ENCODE measurements around the gene TSPAN9.
"Not testable (repeated sequence)": the region's sequence is repeated elsewhere in the genome, so short reads cannot be mapped to it uniquely, and the experiment has no call there.

TSPAN9 gene

GRCh38 chr12:3061059-3061458, 16.1 kb upstream of the TSPAN9 start:
- no peak for TF ChIP-seq EZH2phosphoT487 (conservative IDR thresholded peaks at IDR 0.05; ENCODE audit: low read length)
- no peak for TF ChIP-seq CTCF (IDR thresholded peaks at IDR 0.05; ENCODE audit: insufficient read depth, low read length, poor library complexity, severe bottlenecking)
- H3K4me2 ChIP-seq (ENCODE audit: low read depth, low read length, poor library complexity, severe bottlenecking), result no peak overlapping the region
- no peak overlapping the region for H3K4me3 ChIP-seq (ENCODE audit: insufficient read depth, low read length, poor library complexity, severe bottlenecking)
- no peak overlapping the region for H2AFZ ChIP-seq (ENCODE audit: low read depth, low read length, severe bottlenecking)
- no peaks in the 10 kb centered on the region for H3K9me2 ChIP-seq (replicated peaks; ENCODE audit: insufficient read depth, low read length)
- no peaks in the 10 kb centered on the region for H3K79me2 ChIP-seq (ENCODE audit: insufficient read depth, low read length)
- no peak overlapping the region for H3K9ac ChIP-seq (ENCODE audit: low read length)
- H3K36me3 ChIP-seq (ENCODE audit: low read length), result no peaks in the 10 kb centered on the region
- no peaks in the 10 kb centered on the region for H4K20me1 ChIP-seq (ENCODE audit: low read depth, low read length)
- H3K27ac ChIP-seq (ENCODE audit: low read depth, low read length), result no peak overlapping the region
- no peaks in the 10 kb centered on the region for H3F3A ChIP-seq (ENCODE audit: insufficient read depth)
- H3K27me3 ChIP-seq (ENCODE audit: low read length), result no peaks in the 10 kb centered on the region; the same call in 1 of the 2 replicates
- peaks cover 4% of the 10 kb centered on the region; the same call in 1 of the 2 replicates for H3K9me3 ChIP-seq (ENCODE audit: insufficient read depth, low read length)

- Histone ChIP-seq H3K9me3 (ENCODE audit: insufficient read depth, low read length) (peaks cover 4% of the 10 kb centered on the region; the same call in 1 of the 2 replicates), H3F3A (ENCODE audit: insufficient read depth) (no peaks in the 10 kb centered on the region), H4K20me1 (ENCODE audit: low read depth, low read length) (no peaks in the 10 kb centered on the region), H3K79me2 (ENCODE audit: insufficient read depth, low read length) (no peaks in the 10 kb centered on the region), H2AFZ (ENCODE audit: low read depth, low read length, severe bottlenecking) (no peak overlapping the region), H3K9ac (ENCODE audit: low read length) (no peak overlapping the region), H3K27me3 (ENCODE audit: low read length) (no peaks in the 10 kb centered on the region; the same call in 1 of the 2 replicates), H3K4me3 (ENCODE audit: insufficient read depth, low read length, poor library complexity, severe bottlenecking) (no peak overlapping the region), H3K4me2 (ENCODE audit: low read depth, low read length, poor library complexity, severe bottlenecking) (no peak overlapping the region), H3K36me3 (ENCODE audit: low read length) (no peaks in the 10 kb centered on the region), H3K9me2 (replicated peaks; ENCODE audit: insufficient read depth, low read length) (no peaks in the 10 kb centered on the region), H3K27ac (ENCODE audit: low read depth, low read length) (no peak overlapping the region)
- TF ChIP-seq CTCF (IDR thresholded peaks at IDR 0.05; ENCODE audit: insufficient read depth, low read length, poor library complexity, severe bottlenecking) (no peak), EZH2phosphoT487 (conservative IDR thresholded peaks at IDR 0.05; ENCODE audit: low read length) (no peak)
Measured at GRCh38 chr12:3061501-3062215, 15.5 kb upstream of the TSPAN9 start.

GRCh38 chr12:3065300-3065699, 11.9 kb upstream of the TSPAN9 start:
- TF ChIP-seq CTCF (IDR thresholded peaks at IDR 0.05; ENCODE audit: insufficient read depth, low read length, poor library complexity, severe bottlenecking) (no peak), EZH2phosphoT487 (conservative IDR thresholded peaks at IDR 0.05; ENCODE audit: low read length) (no peak)
- no peak overlapping the region for H3K27ac ChIP-seq (ENCODE audit: low read depth, low read length)
- no peaks in the 10 kb centered on the region for H3K36me3 ChIP-seq (ENCODE audit: low read length)

GRCh38 chr12:3065846-3066245, 11.3 kb upstream of the TSPAN9 start:
- H3K4me2 ChIP-seq (ENCODE audit: low read depth, low read length, poor library complexity, severe bottlenecking); H3K79me2 ChIP-seq (ENCODE audit: insufficient read depth, low read length); H4K20me1 ChIP-seq (ENCODE audit: low read depth, low read length); H3F3A ChIP-seq (ENCODE audit: insufficient read depth); H3K4me3 ChIP-seq (ENCODE audit: insufficient read depth, low read length, poor library complexity, severe bottlenecking); H3K9me3 ChIP-seq (ENCODE audit: insufficient read depth, low read length); H3K9ac ChIP-seq (ENCODE audit: low read length); H2AFZ ChIP-seq (ENCODE audit: low read depth, low read length, severe bottlenecking); H3K36me3 ChIP-seq (ENCODE audit: low read length); H3K9me2 ChIP-seq (replicated peaks; ENCODE audit: insufficient read depth, low read length); H3K27me3 ChIP-seq (ENCODE audit: low read length); H3K27ac ChIP-seq (ENCODE audit: low read depth, low read length): not testable (repeated sequence)

More at GRCh38 chr12:3065300-3065699, 11.9 kb upstream of the TSPAN9 start:
- peaks cover 4% of the 10 kb centered on the region; the same call in 1 of the 2 replicates for H3K9me3 ChIP-seq (ENCODE audit: insufficient read depth, low read length)
- no peak overlapping the region for H3K4me2 ChIP-seq (ENCODE audit: low read depth, low read length, poor library complexity, severe bottlenecking)
- H2AFZ ChIP-seq (ENCODE audit: low read depth, low read length, severe bottlenecking), result no peak overlapping the region
- H4K20me1 ChIP-seq (ENCODE audit: low read depth, low read length), result no peaks in the 10 kb centered on the region
- no peaks in the 10 kb centered on the region for H3F3A ChIP-seq (ENCODE audit: insufficient read depth)
- no peaks in the 10 kb centered on the region; the same call in 1 of the 2 replicates for H3K27me3 ChIP-seq (ENCODE audit: low read length)
- no peak overlapping the region for H3K9ac ChIP-seq (ENCODE audit: low read length)
- no peaks in the 10 kb centered on the region for H3K79me2 ChIP-seq (ENCODE audit: insufficient read depth, low read length)
- no peaks in the 10 kb centered on the region for H3K9me2 ChIP-seq (replicated peaks; ENCODE audit: insufficient read depth, low read length)
- H3K4me3 ChIP-seq (ENCODE audit: insufficient read depth, low read length, poor library complexity, severe bottlenecking), result no peak overlapping the region

Measured in SU-DHL-6 (cell line).